ENCODE results near the gene IL4R. TPM values are rescaled to one million over a fixed set of nuclear protein-coding genes. Genes with fewer than 3 reads are reported as not detected.
"Not testable (repeated sequence)": the region's sequence is repeated elsewhere in the genome, so short reads cannot be mapped to it uniquely, and the experiment has no call there.

Gene IL4R
- total RNA-seq, 1 experiment from 2014 or later = 29.6 TPM

DNA sequence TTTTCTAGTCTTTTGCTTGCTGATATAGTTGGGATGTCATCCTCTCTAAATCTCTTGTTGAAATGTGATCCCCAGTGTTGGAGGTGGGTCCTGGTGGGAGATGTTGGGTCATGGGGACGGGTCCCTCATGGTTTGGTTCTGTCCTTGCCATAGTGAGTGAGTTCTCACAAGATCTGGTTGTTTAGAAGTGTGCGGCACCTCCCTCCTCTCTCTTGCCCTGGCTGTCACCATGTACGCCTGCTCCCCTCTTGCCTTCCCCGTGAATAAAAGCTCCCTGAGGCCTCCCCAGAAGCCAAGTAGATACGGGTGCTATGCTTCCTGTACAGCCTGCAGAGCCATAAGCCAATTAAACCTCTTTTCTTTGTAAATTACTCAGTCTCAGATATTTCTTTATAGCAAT, 15.2 kb downstream of the IL4R start:
- Histone ChIP-seq H3K9ac (ENCODE audit: low read length) (no peak overlapping the region), H3K9me3 (ENCODE audit: control insufficient read depth in 1 of 2, insufficient read depth in 1 of 2, low read depth in 1 of 2, low read length in 2 of 2) (no peaks in the 10 kb centered on the region), H3K4me1 (ENCODE audit: control insufficient read depth in 1 of 2, insufficient read depth in 2 of 2, low read length in 2 of 2) (peaks cover 12 to 39% of the 10 kb centered on the region in 2 experiments), H3K36me3 (ENCODE audit: control insufficient read depth in 1 of 2, insufficient read depth in 2 of 2, low read length in 2 of 2) (peaks cover 0 to 4% of the 10 kb centered on the region in 2 experiments; a peak in 1 of 4 replicates), H3K9me2 (ENCODE audit: insufficient read depth) (no peaks in the 10 kb centered on the region), H2AFZ (ENCODE audit: low read depth, low read length, poor library complexity, severe bottlenecking) (no peak overlapping the region), H3K27me3 (ENCODE audit: insufficient read depth, low read length) (no peaks in the 10 kb centered on the region), H3K79me2 (ENCODE audit: insufficient read depth, low read length) (peaks cover 45% of the 10 kb centered on the region), H3K4me3 (replicated peaks in 1 of 2; ENCODE audit: low read depth in 1 of 2, low read length in 2 of 2) (no peak overlapping the region), H3K4me2 (ENCODE audit: low read length) (no peak overlapping the region), H4K20me1 (ENCODE audit: insufficient read depth) (no peaks in the 10 kb centered on the region), H3K27ac (ENCODE audit: low read depth, low read length) (no peak overlapping the region)
- ChIA-PET CTCF (interaction anchor here (1.2 kb wide), 1 partner anchor 27 kb away, joined by 4 read pairs; no protein-coding TSS in a partner anchor), POLR2A (no interaction called here), RAD21 (ENCODE audit: low non-redundant PET in 1 of 2, low total read pairs in 2 of 2, uncharacterized antibody in 2 of 2, unreplicated experiment in 2 of 2) (no interaction called here)
- no TSS peak for BruUV-seq (replicated peaks)
- intact Hi-C loops (cut with micrococcal nuclease) = no loop called here
- DNase-seq (ENCODE audit: low read depth, low spot score) (no peak), ATAC-seq (no peak)
- TF ChIP-seq CEBPB (IDR thresholded peaks at IDR 0.05; ENCODE audit: low read depth) = no peak
- TF ChIP-seq, protein P1, sequence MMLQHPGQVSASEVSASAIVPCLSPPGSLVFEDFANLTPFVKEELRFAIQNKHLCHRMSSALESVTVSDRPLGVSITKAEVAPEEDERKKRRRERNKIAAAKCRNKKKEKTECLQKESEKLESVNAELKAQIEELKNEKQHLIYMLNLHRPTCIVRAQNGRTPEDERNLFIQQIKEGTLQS (IDR thresholded peaks at IDR 0.05) = no peak
- TF ChIP-seq FOSL1 (IDR thresholded peaks at IDR 0.05; ENCODE audit: low read depth) = no peak
- no peak for TF ChIP-seq POLR2A (IDR thresholded peaks at IDR 0.05; ENCODE audit: borderline replicate concordance, extremely low read depth, insufficient read depth, insufficient read length)
- no peak for TF ChIP-seq ZNF274 (IDR thresholded peaks at IDR 0.05; ENCODE audit: low read depth, low read length)
- TF ChIP-seq EZH2 (IDR thresholded peaks at IDR 0.05) = no peak
- no peak for TF ChIP-seq SRF (IDR thresholded peaks at IDR 0.05; ENCODE audit: low read depth)
- no peak for TF ChIP-seq POLR2AphosphoS5 (IDR thresholded peaks at IDR 0.05; ENCODE audit: low read depth, low read length)

DNA sequence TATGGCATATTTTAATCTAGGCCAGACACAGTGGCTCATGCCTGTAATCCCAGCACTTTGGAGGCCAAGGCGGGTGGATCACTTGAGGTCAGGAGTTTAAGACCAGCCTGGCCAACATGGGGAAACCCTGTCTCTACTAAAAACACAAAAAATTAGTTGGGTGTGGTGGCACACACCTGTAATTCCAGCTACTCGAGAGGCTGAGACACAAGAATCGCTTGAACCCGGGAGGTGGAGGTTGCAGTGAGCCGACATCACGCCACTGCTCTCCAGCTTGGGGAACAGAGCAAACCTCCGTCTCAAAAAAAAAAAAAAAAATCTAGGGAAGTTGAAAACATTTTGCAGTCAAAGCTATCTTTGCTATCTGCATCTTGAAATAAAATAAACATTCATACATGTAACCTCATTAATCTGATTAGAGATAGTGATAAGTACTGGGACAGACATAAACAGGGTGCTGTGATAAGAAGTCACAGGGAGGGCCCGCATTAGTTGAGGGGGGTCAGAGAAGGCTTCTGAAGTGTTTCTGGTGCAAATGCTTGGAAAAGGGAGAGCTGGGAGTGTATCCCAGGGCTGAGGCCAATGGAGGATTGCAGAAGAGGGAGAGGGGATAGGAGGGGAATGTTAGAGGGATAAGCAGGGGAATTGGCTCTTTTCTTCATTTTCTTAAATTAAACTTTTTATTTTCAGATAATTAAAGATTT, 15.8 kb downstream of the IL4R start:
- Histone ChIP-seq H3K4me1 (ENCODE audit: control insufficient read depth in 1 of 2, insufficient read depth in 2 of 2, low read length in 2 of 2) (peaks cover 12 to 37% of the 10 kb centered on the region in 2 experiments), H3K79me2 (ENCODE audit: insufficient read depth, low read length) (peaks cover 41% of the 10 kb centered on the region)
- ChIA-PET POLR2A (interaction anchor here (0.5 kb wide), 1 partner anchor 391 kb away, joined by 3 read pairs; no protein-coding TSS in a partner anchor), CTCF (interaction anchor here (1.2 kb wide), 1 partner anchor 26 kb away, joined by 4 read pairs; no protein-coding TSS in a partner anchor)
- H3K9me2 ChIP-seq (ENCODE audit: insufficient read depth); H3K4me3 ChIP-seq (replicated peaks in 1 of 2; ENCODE audit: low read depth in 1 of 2, low read length in 2 of 2); H3K9me3 ChIP-seq (ENCODE audit: control insufficient read depth in 1 of 2, insufficient read depth in 1 of 2, low read depth in 1 of 2, low read length in 2 of 2); H3K27ac ChIP-seq (ENCODE audit: low read depth, low read length); DNase-seq (ENCODE audit: low read depth, low spot score); H2AFZ ChIP-seq (ENCODE audit: low read depth, low read length, poor library complexity, severe bottlenecking); RAD21 ChIA-PET (ENCODE audit: low non-redundant PET in 1 of 2, low total read pairs in 2 of 2, uncharacterized antibody in 2 of 2, unreplicated experiment in 2 of 2); intact Hi-C loops (cut with micrococcal nuclease); H3K36me3 ChIP-seq (ENCODE audit: control insufficient read depth in 1 of 2, insufficient read depth in 2 of 2, low read length in 2 of 2); BruUV-seq (replicated peaks); ATAC-seq; H4K20me1 ChIP-seq (ENCODE audit: insufficient read depth); H3K9ac ChIP-seq (ENCODE audit: low read length); H3K4me2 ChIP-seq (ENCODE audit: low read length); H3K27me3 ChIP-seq (ENCODE audit: insufficient read depth, low read length): not testable (repeated sequence)
